Prostate gland (tissue), 2 donors: ENCODE data around the gene SLC6A11. TPM values are rescaled to one million over a fixed set of nuclear protein-coding genes. Genes with fewer than 3 reads are reported as not detected.

Experiments used
- DNase-seq: peaks from one replicate; pipeline ENCODE4 v3.0.0-alpha.2; 2019; ENCODE audit warnings: low spot score
- H3K27ac ChIP-seq, 2 donors: fragments of 200-600 bp; sonication (generic); 2 replicates each; pipeline ENCODE4 v1.5.1; 2017 to 2019
- H3K27me3 ChIP-seq: fragments of 200-600 bp; sonication (generic); replicated peaks from 2 replicates; pipeline ENCODE4 v1.5.1; 2019; ENCODE audit not compliant: insufficient read depth
- H3K36me3 ChIP-seq, 2 donors: fragments of 200-600 bp; sonication (generic); 1 replicate in 1 of 2; 2 replicates in 1 of 2; pipeline versions ENCODE4 v1.5.1 to v1.8.1; 2017 to 2019
- H3K4me1 ChIP-seq: fragments of 200-600 bp; sonication (generic); replicated peaks from 2 replicates; pipeline ENCODE4 v1.5.1; 2019
- H3K4me3 ChIP-seq, 2 donors: fragments of 200-600 bp; sonication (generic); 2 replicates each; pipeline ENCODE4 v1.5.1; 2017 to 2019
- H3K9me3 ChIP-seq: fragments of 200-600 bp; sonication (generic); 2 replicates; pipeline ENCODE4 v1.5.1; 2017
- POLR2A ChIP-seq: fragments of 450-650 bp; IDR thresholded peaks from one replicate; pipeline ENCODE4 v1.6.1; 2016; ENCODE audit warnings: antibody characterized with exemption, mild to moderate bottlenecking
- POLR2AphosphoS5 ChIP-seq: sonication (generic); formaldehyde crosslinking; IDR thresholded peaks from one replicate; pipeline ENCODE4 v1.6.1; 2017; ENCODE audit warnings: antibody characterized with exemption
- WGBS: methylation state at CpG from one replicate; pipeline ENCODE4 v1.1.5; 2018; 5-methylcytosine and 5-hydroxymethylcytosine counted together
- intact Hi-C: fragments of 100-400 bp; cut with DNase I; formaldehyde crosslinking; loops from one replicate; pipeline ENCODE4 v1.14.2; 2022
- total RNA-seq, 2 donors: library from RNA; depleted of rRNA; stranded (reverse); fragments of >200 nt; gene quantifications; one replicate each; pipeline ENCODE4 v1.1.0, GENCODE V29; 2016
- TF ChIP-seq, protein P1 (sequence below), 4 experiments: fragments of 200-600 bp in 2 of 4; fragments of 450-650 bp in 2 of 4; sonication (generic) in 2 of 4; IDR thresholded peaks; 1 replicate in 3 of 4; 2 replicates in 1 of 4; pipeline ENCODE4 v1.5.1; 2016 to 2019; ENCODE audit warnings: antibody characterized with exemption in 4 of 4, mild to moderate bottlenecking in 2 of 4, moderate library complexity in 2 of 4

The SLC6A11 gene
- total RNA-seq, 2 donors from 2014 or later: 3.6 to 6.9 TPM

DNA sequence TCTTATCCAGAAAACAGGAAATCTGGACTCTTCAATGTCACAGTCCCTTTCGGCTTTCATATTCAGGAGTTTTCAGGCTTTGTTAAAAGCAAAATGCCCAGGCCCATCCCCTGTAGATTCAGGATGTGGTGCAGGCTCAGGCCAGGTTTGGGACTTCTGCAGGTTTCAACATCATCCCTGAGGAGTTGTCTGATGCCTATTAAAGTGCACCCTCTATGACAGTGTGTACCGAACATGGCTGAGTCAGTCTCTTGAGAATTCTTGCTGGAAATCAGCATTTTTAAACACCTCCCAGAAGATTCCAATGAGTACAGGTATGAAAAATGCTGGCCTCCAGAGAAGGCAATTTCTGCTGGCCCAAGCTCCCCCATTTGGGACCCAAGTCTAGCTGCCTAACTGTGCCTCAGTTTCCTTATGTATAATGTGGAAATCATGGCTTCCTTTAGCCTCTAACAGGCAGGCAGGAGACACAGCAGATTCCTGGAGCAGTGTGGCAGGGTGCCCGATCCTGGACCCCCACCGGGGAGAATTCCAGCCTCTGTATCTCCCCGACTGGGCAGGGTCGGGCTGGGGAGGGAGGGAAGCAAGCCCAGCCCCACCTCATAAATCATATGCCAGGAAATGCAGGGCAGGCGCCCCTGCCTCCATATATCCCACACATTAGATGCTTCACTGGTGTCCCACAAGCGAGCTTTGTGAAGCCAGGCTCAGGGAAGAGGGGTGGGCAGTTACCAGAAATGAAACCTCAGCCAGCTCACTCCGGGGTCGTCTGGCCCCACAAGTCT lies 44.4 kb upstream of the SLC6A11 start:
- no peak overlapping the region for H3K27ac ChIP-seq
- no peaks in the 10 kb centered on the region for H3K36me3 ChIP-seq
- H3K4me1 ChIP-seq: no peaks in the 10 kb centered on the region
- H3K4me3 ChIP-seq: no peak overlapping the region
- WGBS: 53% methylated on average over 10 of the region's 10 CpGs
- TF ChIP-seq POLR2A: no peak
- intact Hi-C loops: no loop called here
- peaks cover 3% of the 10 kb centered on the region for H3K27me3 ChIP-seq
- no peaks in the 10 kb centered on the region for H3K9me3 ChIP-seq
- DNase-seq: no peak

- no peak for DNase-seq
- TF ChIP-seq POLR2A: no peak
- TF ChIP-seq, protein P1, sequence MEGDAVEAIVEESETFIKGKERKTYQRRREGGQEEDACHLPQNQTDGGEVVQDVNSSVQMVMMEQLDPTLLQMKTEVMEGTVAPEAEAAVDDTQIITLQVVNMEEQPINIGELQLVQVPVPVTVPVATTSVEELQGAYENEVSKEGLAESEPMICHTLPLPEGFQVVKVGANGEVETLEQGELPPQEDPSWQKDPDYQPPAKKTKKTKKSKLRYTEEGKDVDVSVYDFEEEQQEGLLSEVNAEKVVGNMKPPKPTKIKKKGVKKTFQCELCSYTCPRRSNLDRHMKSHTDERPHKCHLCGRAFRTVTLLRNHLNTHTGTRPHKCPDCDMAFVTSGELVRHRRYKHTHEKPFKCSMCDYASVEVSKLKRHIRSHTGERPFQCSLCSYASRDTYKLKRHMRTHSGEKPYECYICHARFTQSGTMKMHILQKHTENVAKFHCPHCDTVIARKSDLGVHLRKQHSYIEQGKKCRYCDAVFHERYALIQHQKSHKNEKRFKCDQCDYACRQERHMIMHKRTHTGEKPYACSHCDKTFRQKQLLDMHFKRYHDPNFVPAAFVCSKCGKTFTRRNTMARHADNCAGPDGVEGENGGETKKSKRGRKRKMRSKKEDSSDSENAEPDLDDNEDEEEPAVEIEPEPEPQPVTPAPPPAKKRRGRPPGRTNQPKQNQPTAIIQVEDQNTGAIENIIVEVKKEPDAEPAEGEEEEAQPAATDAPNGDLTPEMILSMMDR (IDR thresholded peaks at IDR 0.05): peak in 3 of 4 experiments; percentile 31 to 40 (median 40)
- Histone ChIP-seq H3K27me3 (peaks cover 3% of the 10 kb centered on the region), H3K9me3 (no peaks in the 10 kb centered on the region), H3K4me1 (no peaks in the 10 kb centered on the region), H3K36me3 (no peaks in the 10 kb centered on the region), H3K27ac (no peak overlapping the region), H3K4me3 (no peak overlapping the region)
- intact Hi-C loops: no loop called here
- 50% methylated on average over 16 of the region's 16 CpGs for WGBS
These were observed 43.5 kb upstream of the SLC6A11 start for GRCh38 chr3:10772271-10773161.

GRCh38 chr3:10774129-10774670 lies 41.8 kb upstream of the SLC6A11 start:
- Histone ChIP-seq H3K4me3 (no peak overlapping the region), H3K36me3 (no peaks in the 10 kb centered on the region), H3K27ac (no peak overlapping the region), H3K4me1 (no peaks in the 10 kb centered on the region), H3K27me3 (peaks cover 3% of the 10 kb centered on the region), H3K9me3 (no peaks in the 10 kb centered on the region)
- 66% methylated on average over 8 of the region's 8 CpGs for WGBS
- TF ChIP-seq POLR2A (no peak), POLR2AphosphoS5 (no peak)
- TF ChIP-seq, protein P1 (IDR thresholded peaks at IDR 0.05): no peak
- no peak for DNase-seq
- intact Hi-C loops: no loop called here

DNA sequence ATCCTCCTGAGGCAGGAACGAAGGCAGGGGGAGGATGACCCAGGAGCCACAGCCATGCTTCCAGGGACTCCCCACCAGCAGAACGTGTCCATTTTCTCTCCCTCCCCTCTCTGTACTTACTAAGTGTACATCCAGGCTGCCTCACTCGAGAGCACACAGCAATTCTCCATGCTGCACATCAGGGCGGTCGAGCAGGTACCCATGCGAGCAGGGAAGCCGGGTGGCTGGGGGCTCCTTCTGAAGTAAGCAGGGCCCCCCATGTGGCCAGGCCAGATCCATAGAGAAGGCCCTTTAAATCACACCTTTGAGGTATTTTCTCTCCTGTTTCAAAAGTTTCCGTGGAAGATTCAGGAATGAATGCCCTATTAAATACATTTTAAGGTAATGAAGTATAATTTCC lies 41.2 kb upstream of the SLC6A11 start:
- H3K4me1 ChIP-seq: no peaks in the 10 kb centered on the region
- 75% methylated on average over 8 of the region's 8 CpGs for WGBS
- H3K4me3 ChIP-seq: no peak overlapping the region
- TF ChIP-seq POLR2AphosphoS5 (no peak), POLR2A (no peak)
- TF ChIP-seq, protein P1 (IDR thresholded peaks at IDR 0.05): no peak
- intact Hi-C loops: no loop called here
- H3K27me3 ChIP-seq: peaks cover 3% of the 10 kb centered on the region
- no peak overlapping the region for H3K27ac ChIP-seq
- no peaks in the 10 kb centered on the region for H3K9me3 ChIP-seq
- DNase-seq: no peak
- no peaks in the 10 kb centered on the region for H3K36me3 ChIP-seq

DNA sequence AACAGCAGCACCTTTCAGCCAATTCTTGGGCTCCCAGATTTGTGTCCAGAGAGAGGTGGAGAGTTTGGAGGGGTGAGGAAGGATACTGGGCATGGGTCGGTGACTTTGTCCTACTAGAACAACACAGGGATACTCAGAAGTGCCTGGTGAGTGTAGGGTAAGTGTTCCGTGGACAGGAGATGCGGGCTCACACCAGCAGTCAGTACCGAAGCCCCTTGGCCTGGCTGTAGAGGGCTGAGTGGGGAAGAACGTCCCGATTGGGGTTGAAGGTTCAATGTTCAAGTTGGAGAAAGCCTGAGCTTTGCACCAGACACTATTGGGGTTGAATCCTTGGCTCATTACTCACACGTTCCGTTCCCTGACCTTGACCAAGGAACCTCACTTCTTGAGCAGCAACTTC lies 40.8 kb upstream of the SLC6A11 start:
- Histone ChIP-seq H3K4me3 (no peak overlapping the region), H3K36me3 (no peaks in the 10 kb centered on the region), H3K9me3 (no peaks in the 10 kb centered on the region), H3K27me3 (peaks cover 3% of the 10 kb centered on the region), H3K4me1 (no peaks in the 10 kb centered on the region), H3K27ac (no peak overlapping the region)
- DNase-seq: no peak
- WGBS: 83% methylated on average over 8 of the region's 8 CpGs
- intact Hi-C loops: no loop called here
- TF ChIP-seq, protein P1 (IDR thresholded peaks at IDR 0.05): no peak
- TF ChIP-seq POLR2AphosphoS5 (no peak), POLR2A (no peak)
